ENCODE measurements around the gene ARPC2. TPM values are rescaled to one million over a fixed set of nuclear protein-coding genes. Genes with fewer than 3 reads are reported as not detected.

ARPC2 gene
- total and polyA plus RNA-seq, 8 donors, result 37.4 to 102 (median 55.8) TPM

DNA sequence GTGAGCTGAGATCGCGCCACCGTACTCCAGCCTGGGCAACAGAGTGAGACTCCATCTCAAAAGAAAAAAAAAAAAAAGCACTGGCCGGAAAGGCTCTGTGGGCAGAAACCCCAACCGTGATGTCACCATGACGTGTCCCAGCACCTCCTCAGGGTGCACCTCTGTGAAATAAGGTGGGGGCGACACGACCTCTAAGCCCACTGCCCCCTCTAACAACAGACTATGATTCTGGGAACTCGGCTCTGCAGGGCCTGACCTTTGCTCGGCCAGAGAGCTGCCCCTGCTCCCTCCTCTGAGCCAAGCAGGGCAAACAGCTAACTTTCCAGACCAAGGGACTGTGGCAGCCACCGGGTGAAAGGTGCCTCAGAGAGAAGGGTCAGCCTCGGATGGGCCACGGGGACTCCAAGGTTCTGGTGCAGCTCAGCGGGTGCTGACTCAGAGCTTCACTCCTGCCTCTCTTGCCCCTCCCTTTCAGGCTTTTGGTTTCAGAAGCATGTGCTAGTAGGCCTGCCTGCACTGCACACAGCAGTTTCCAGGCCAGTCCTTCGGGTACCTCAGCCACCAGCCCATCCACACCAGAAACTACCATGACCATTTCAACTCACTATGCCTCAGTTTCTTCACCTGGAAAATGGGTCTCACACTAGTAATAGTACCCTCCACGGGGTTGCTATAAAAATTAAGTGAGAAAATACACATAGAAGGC, 67.3 kb downstream of the ARPC2 start:
- TF ChIP-seq, protein P1, sequence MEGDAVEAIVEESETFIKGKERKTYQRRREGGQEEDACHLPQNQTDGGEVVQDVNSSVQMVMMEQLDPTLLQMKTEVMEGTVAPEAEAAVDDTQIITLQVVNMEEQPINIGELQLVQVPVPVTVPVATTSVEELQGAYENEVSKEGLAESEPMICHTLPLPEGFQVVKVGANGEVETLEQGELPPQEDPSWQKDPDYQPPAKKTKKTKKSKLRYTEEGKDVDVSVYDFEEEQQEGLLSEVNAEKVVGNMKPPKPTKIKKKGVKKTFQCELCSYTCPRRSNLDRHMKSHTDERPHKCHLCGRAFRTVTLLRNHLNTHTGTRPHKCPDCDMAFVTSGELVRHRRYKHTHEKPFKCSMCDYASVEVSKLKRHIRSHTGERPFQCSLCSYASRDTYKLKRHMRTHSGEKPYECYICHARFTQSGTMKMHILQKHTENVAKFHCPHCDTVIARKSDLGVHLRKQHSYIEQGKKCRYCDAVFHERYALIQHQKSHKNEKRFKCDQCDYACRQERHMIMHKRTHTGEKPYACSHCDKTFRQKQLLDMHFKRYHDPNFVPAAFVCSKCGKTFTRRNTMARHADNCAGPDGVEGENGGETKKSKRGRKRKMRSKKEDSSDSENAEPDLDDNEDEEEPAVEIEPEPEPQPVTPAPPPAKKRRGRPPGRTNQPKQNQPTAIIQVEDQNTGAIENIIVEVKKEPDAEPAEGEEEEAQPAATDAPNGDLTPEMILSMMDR (IDR thresholded peaks at IDR 0.05), result no peak
- ATAC-seq (peak; percentile 7 to 34 (median 19)), FAIRE-seq (no peak), DNase-seq (peak in 5 of 6 donors; percentile 63 to 76 (median 69))
- Histone ChIP-seq H3K9me3 (no peaks in the 10 kb centered on the region), H3K36me3 (peaks cover 0 to 18% (median 9%) of the 10 kb centered on the region in 3 donors), H3K4me3 (peak overlapping the region in 2 of 4 donors; percentile 8 to 19), H3K4me1 (peaks cover 71 to 79% (median 76%) of the 10 kb centered on the region in 3 donors), H3K27ac (peak overlapping the region; percentile 88 to 100 (median 93)), H3K27me3 (no peaks in the 10 kb centered on the region)
- intact Hi-C loops (cut with DNase I), result no loop called here
- WGBS, 2 donors, result 34 to 38% methylated on average over 16 of the region's 16 CpGs

DNA sequence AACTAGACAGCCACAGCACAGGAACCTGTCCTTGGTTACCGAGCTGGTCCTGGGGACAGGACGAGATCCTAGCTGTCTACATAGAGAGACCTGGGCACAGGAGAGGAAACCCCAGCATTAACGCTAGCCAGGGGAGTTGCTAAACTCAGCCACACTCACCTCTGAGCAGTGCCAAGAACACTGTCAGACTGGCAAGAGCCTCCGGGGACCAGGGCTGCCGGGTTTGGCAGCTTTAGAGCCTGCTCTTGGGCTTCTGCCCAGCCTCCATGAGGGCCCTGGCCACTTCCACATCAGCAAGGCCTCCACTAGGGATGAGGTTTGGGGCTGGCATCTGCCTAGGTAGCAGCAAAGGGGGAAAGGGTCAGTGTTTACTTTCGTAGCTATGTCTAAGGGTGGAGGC, 68.6 kb downstream of the ARPC2 start:
- WGBS, 2 donors, result 5 to 10% methylated on average over 6 of the region's 6 CpGs
- FAIRE-seq, result no peak
- peak overlapping the region in 1 of 4 donors; percentile 32 for H3K4me3 ChIP-seq
- no peaks in the 10 kb centered on the region for H3K9me3 ChIP-seq
- H3K36me3 ChIP-seq, result peaks cover 0 to 4% (median 0%) of the 10 kb centered on the region in 3 donors
- ATAC-seq, result peak; percentile 31 to 52 (median 32)
- TF ChIP-seq, protein P1 (IDR thresholded peaks at IDR 0.05), result no peak
- intact Hi-C loops (cut with DNase I), result no loop called here
- peaks cover 71 to 88% (median 83%) of the 10 kb centered on the region in 3 donors for H3K4me1 ChIP-seq
- no peaks in the 10 kb centered on the region for H3K27me3 ChIP-seq
- peak in 5 of 6 donors; percentile 71 to 87 (median 84) for DNase-seq
- peak overlapping the region; percentile 73 to 100 (median 88) for H3K27ac ChIP-seq

DNA sequence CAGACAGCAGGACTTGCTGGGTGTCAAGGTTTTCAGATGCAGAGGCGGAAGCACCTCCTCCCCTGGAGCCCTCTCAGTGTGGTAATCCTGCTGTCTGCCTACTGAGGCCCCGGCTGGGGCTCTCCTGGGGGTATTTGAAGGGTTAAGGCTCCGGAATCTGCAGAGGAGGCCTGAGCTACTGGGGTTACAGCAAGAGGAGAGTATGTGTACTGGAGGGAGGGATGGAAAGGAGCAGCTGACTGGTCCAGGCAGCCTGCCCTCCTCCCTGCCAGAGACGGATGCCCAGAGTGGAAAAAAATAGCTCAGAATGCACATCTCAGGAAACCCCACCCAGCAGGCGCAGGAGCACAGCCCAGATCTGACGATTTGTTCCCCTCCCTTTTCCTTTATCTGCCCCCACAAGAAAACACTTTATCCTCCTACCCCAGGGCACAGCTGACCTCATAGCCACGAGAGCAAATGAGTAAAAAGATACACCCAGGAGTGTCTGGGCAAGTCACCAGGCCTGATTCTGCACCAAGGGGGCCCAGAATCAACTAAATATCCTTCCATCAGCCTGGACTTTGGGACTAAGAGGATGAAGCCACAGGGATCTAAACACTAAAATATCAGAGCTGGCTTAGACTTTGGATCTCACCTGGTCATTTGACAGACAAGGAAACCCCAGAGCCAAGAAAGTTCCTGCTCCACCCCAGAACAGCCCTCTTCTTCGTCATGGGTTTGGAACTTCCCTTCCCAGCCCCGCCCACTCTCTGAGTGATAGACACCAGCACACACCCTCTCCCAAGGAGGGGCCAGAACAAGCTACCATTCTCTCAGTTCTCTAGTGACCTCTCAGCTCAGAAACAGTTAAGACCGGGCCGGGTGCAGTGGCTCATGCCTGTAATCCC, 69.8 kb downstream of the ARPC2 start:
- no peaks in the 10 kb centered on the region for H3K27me3 ChIP-seq
- TF ChIP-seq, protein P1 (IDR thresholded peaks at IDR 0.05), result no peak
- intact Hi-C loops (cut with DNase I), result no loop called here
- peak; percentile 53 for FAIRE-seq
- H3K4me1 ChIP-seq, result peaks cover 68 to 82% (median 80%) of the 10 kb centered on the region in 3 donors
- ATAC-seq, result peak; percentile 60 to 71 (median 66)
- H3K27ac ChIP-seq, result peak overlapping the region; percentile 73 to 100 (median 88)
- H3K4me3 ChIP-seq, result peak overlapping the region in 2 of 4 donors; percentile 11 to 32
- peak in 5 of 6 donors; percentile 83 to 94 (median 92) for DNase-seq
- H3K36me3 ChIP-seq, result no peaks in the 10 kb centered on the region
- WGBS, 2 donors, result 6 to 9% methylated on average over 11 of the region's 11 CpGs
- H3K9me3 ChIP-seq, result no peaks in the 10 kb centered on the region

DNA sequence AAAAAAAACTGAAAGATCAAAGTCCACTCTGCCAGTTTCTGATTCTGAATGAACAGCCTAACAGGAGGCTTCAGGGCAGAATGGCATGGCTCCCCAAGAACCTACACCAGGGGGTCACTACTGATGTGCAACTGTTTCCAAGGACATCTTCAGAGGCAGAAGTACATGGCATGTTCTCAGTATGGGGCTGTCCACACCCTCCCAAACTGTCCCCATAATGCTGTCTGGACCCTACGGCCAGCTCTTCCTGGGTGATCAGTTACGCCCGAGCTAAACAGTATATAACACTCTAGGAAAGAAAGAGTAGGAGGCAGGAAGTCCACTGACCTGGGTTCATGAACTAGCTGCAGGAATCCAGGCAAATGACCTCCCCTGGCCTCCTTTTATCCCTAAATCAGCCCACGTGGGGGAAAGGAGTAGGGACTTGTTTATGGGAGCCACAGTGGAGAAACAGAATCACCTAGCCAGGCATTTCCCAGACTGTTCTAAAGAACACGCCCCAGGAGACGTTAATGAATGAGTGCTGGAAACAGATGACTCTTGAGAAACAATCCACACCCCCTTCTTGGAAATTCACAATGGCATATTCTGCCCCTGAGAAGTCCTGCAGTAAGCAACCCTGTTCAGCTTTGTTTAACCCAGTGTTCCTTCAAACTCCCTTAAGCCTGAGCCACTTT, 72.8 kb downstream of the ARPC2 start:
- Histone ChIP-seq H3K27me3 (no peaks in the 10 kb centered on the region), H3K27ac (peak overlapping the region; percentile 96 to 100 (median 98)), H3K4me3 (peak overlapping the region in 3 of 4 donors; percentile 83 to 91 (median 88)), H3K4me1 (peaks cover 59 to 75% (median 70%) of the 10 kb centered on the region in 3 donors), H3K36me3 (no peaks in the 10 kb centered on the region), H3K9me3 (no peaks in the 10 kb centered on the region)
- peak in 1 of 6 donors; percentile 39 for DNase-seq
- ATAC-seq, result no peak
- 5 to 6% methylated on average over 6 of the region's 6 CpGs for WGBS, 2 donors
- TF ChIP-seq, protein P1 (IDR thresholded peaks at IDR 0.05), result no peak
- intact Hi-C loops (cut with DNase I), result no loop called here
- FAIRE-seq, result no peak

All from pancreas (tissue), 10 donors.